ENCODE results near the gene DUSP11. TPM values are rescaled to one million over a fixed set of nuclear protein-coding genes. Genes with fewer than 3 reads are reported as not detected.

DUSP11 gene
- total and polyA plus RNA-seq, 5 donors from 2014 or later: 51.7 to 90.3 (median 81.7) TPM

- peaks cover 0 to 3% (median 0%) of the 10 kb centered on the region in 7 donors for H3K9me3 Mint-ChIP-seq
- ATAC-seq (ENCODE audit: low read depth in 2 of 2): no peak
- no peak overlapping the region for H3K4me3 Mint-ChIP-seq
- no peak for DNase-seq
- Histone ChIP-seq H3K4me3 (ENCODE audit: low read depth, low read length) (no peak overlapping the region), H3K27me3 (ENCODE audit: control insufficient read depth, insufficient read depth, low read length) (no peaks in the 10 kb centered on the region), H3K9me3 (ENCODE audit: control insufficient read depth in 2 of 2, low read length in 2 of 2) (no peaks in the 10 kb centered on the region), H3K4me1 (ENCODE audit: control insufficient read depth, insufficient read depth, low read length, poor library complexity, severe bottlenecking) (no peaks in the 10 kb centered on the region), H3K27ac (ENCODE audit: insufficient read depth, low read length, poor library complexity, severe bottlenecking) (no peak overlapping the region), H3K36me3 (ENCODE audit: control insufficient read depth, insufficient read depth, low read length) (peaks cover 54% of the 10 kb centered on the region)
- H3K27ac Mint-ChIP-seq: no peak overlapping the region
- no peaks in the 10 kb centered on the region for H3K27me3 Mint-ChIP-seq
- H3K36me3 Mint-ChIP-seq: peaks cover 47% of the 10 kb centered on the region
- H3K4me1 Mint-ChIP-seq: peaks cover 0 to 4% (median 3%) of the 10 kb centered on the region in 4 donors
Measured at GRCh38 chr2:73749314-73749713, 30.6 kb downstream of the DUSP11 start.

DNA sequence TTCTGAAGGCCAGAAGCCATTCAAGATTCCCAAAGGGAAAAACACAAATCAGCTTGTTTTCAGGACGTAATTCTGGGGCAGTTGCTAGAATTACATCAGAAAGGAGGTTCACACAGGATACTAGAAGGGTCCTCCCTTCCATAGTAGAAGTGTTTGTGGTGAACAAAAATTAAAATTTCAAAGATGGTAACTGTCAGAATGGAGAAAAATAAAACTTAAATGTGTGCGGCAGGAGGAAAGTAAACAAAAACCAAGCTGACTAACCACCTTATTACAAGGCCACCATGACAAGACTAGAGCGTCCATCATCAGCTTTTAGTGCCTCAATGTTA lies 33.1 kb downstream of the DUSP11 start:
- ATAC-seq (ENCODE audit: low read depth in 2 of 2) (no peak), DNase-seq (no peak)
- Mint-ChIP-seq H3K4me1 (peaks cover 0 to 4% (median 2%) of the 10 kb centered on the region in 4 donors), H3K4me3 (no peak overlapping the region), H3K36me3 (peaks cover 51% of the 10 kb centered on the region), H3K27ac (no peak overlapping the region), H3K27me3 (no peaks in the 10 kb centered on the region), H3K9me3 (peaks cover 0 to 3% (median 0%) of the 10 kb centered on the region in 7 donors)
- H3K4me1 ChIP-seq (ENCODE audit: control insufficient read depth, insufficient read depth, low read length, poor library complexity, severe bottlenecking): no peaks in the 10 kb centered on the region
- no peak overlapping the region for H3K4me3 ChIP-seq (ENCODE audit: low read depth, low read length)
- no peaks in the 10 kb centered on the region for H3K27me3 ChIP-seq (ENCODE audit: control insufficient read depth, insufficient read depth, low read length)
- no peaks in the 10 kb centered on the region for H3K9me3 ChIP-seq (ENCODE audit: control insufficient read depth in 2 of 2, low read length in 2 of 2)
- no peak overlapping the region for H3K27ac ChIP-seq (ENCODE audit: insufficient read depth, low read length, poor library complexity, severe bottlenecking)
- H3K36me3 ChIP-seq (ENCODE audit: control insufficient read depth, insufficient read depth, low read length): peaks cover 43% of the 10 kb centered on the region

DNA sequence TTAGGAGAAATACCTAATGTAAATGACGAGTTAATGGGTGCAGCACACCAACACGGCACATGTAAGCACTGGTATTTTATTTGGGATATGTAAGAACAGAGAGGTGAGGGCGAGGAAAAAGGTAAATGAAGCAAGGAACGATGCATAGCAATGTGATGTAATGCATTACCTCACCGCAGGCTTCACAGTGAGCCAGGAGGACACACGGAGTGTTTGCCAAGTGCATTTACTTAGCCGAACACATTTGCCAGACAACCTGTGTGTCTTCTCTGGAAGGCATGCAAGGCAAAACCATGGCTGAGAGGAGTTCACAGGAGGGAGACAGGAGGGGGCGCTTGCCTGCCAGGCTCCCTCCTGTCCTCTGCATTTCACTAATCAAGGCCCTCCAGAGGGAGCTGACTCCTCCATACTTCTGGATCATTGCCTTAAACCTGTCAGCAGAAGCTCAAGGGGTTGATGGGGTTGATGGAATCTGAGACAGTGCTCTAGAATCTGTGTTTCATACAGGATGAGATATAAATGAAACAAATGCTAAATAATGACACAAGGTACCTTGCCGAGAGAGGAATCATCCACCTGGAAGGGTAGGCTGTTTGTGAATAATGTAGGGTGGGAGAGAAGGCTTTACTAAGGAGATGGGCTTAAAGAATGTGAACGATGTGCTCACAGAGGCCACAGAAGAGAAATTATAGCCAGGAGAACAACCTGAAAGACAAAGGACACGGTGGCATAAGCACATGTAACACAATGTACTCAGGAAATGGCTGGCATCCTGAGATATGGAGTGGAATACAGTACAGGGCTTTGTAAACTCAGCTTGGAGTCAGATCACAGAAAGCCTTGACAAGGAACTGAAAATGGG lies 33.7 kb downstream of the DUSP11 start:
- ATAC-seq (ENCODE audit: low read depth in 2 of 2): no peak

GRCh38 chr2:73740767-73741166 lies 39.1 kb downstream of the DUSP11 start:
- H3K4me1 ChIP-seq (ENCODE audit: control insufficient read depth, insufficient read depth, low read length, poor library complexity, severe bottlenecking): peaks cover 14% of the 10 kb centered on the region
- no peak overlapping the region for H3K4me3 ChIP-seq (ENCODE audit: low read depth, low read length)
- Mint-ChIP-seq H3K27me3 (no peaks in the 10 kb centered on the region), H3K4me1 (peaks cover 6 to 20% (median 14%) of the 10 kb centered on the region in 4 donors), H3K36me3 (peaks cover 32% of the 10 kb centered on the region), H3K4me3 (no peak overlapping the region), H3K9me3 (peaks cover 0 to 8% (median 0%) of the 10 kb centered on the region in 7 donors), H3K27ac (no peak overlapping the region)
- no peaks in the 10 kb centered on the region for H3K27me3 ChIP-seq (ENCODE audit: control insufficient read depth, insufficient read depth, low read length)
- H3K27ac ChIP-seq (ENCODE audit: insufficient read depth, low read length, poor library complexity, severe bottlenecking): no peak overlapping the region
- H3K9me3 ChIP-seq (ENCODE audit: control insufficient read depth in 2 of 2, low read length in 2 of 2): no peaks in the 10 kb centered on the region
- ATAC-seq (ENCODE audit: low read depth in 2 of 2) (no peak), DNase-seq (no peak)
- H3K36me3 ChIP-seq (ENCODE audit: control insufficient read depth, insufficient read depth, low read length): peaks cover 21% of the 10 kb centered on the region

More for the DNA sequence above, 33.7 kb downstream of the DUSP11 start:
- peaks cover 55% of the 10 kb centered on the region for H3K36me3 Mint-ChIP-seq
- H3K27me3 ChIP-seq (ENCODE audit: control insufficient read depth, insufficient read depth, low read length): no peaks in the 10 kb centered on the region
- DNase-seq: no peak
- H3K9me3 Mint-ChIP-seq: peaks cover 0 to 3% (median 0%) of the 10 kb centered on the region in 7 donors
- peaks cover 46% of the 10 kb centered on the region for H3K36me3 ChIP-seq (ENCODE audit: control insufficient read depth, insufficient read depth, low read length)
- H3K27ac ChIP-seq (ENCODE audit: insufficient read depth, low read length, poor library complexity, severe bottlenecking): no peak overlapping the region
- H3K4me3 ChIP-seq (ENCODE audit: low read depth, low read length): no peak overlapping the region
- H3K9me3 ChIP-seq (ENCODE audit: control insufficient read depth in 2 of 2, low read length in 2 of 2): no peaks in the 10 kb centered on the region
- no peak overlapping the region for H3K4me3 Mint-ChIP-seq
- H3K27me3 Mint-ChIP-seq: no peaks in the 10 kb centered on the region
- no peaks in the 10 kb centered on the region for H3K4me1 ChIP-seq (ENCODE audit: control insufficient read depth, insufficient read depth, low read length, poor library complexity, severe bottlenecking)
- no peak overlapping the region for H3K27ac Mint-ChIP-seq
- peaks cover 0 to 4% (median 2%) of the 10 kb centered on the region in 4 donors for H3K4me1 Mint-ChIP-seq

- Mint-ChIP-seq H3K4me3 (peak overlapping the region in 3 of 4 donors; percentile 8 to 60 (median 28)), H3K9me3 (peaks cover 0 to 5% (median 0%) of the 10 kb centered on the region in 7 donors), H3K36me3 (peaks cover 19% of the 10 kb centered on the region), H3K27ac (no peak overlapping the region), H3K4me1 (peaks cover 6 to 23% (median 14%) of the 10 kb centered on the region in 4 donors), H3K27me3 (no peaks in the 10 kb centered on the region)
- Histone ChIP-seq H3K36me3 (ENCODE audit: control insufficient read depth, insufficient read depth, low read length) (peaks cover 12% of the 10 kb centered on the region), H3K4me3 (ENCODE audit: low read depth, low read length) (no peak overlapping the region), H3K27me3 (ENCODE audit: control insufficient read depth, insufficient read depth, low read length) (no peaks in the 10 kb centered on the region), H3K4me1 (ENCODE audit: control insufficient read depth, insufficient read depth, low read length, poor library complexity, severe bottlenecking) (peaks cover 17% of the 10 kb centered on the region), H3K9me3 (ENCODE audit: control insufficient read depth in 2 of 2, low read length in 2 of 2) (no peaks in the 10 kb centered on the region), H3K27ac (ENCODE audit: insufficient read depth, low read length, poor library complexity, severe bottlenecking) (no peak overlapping the region)
- no peak for ATAC-seq (ENCODE audit: low read depth in 2 of 2)
- no peak for DNase-seq
Measured at GRCh38 chr2:73739101-73739500, 40.8 kb downstream of the DUSP11 start.

DNA sequence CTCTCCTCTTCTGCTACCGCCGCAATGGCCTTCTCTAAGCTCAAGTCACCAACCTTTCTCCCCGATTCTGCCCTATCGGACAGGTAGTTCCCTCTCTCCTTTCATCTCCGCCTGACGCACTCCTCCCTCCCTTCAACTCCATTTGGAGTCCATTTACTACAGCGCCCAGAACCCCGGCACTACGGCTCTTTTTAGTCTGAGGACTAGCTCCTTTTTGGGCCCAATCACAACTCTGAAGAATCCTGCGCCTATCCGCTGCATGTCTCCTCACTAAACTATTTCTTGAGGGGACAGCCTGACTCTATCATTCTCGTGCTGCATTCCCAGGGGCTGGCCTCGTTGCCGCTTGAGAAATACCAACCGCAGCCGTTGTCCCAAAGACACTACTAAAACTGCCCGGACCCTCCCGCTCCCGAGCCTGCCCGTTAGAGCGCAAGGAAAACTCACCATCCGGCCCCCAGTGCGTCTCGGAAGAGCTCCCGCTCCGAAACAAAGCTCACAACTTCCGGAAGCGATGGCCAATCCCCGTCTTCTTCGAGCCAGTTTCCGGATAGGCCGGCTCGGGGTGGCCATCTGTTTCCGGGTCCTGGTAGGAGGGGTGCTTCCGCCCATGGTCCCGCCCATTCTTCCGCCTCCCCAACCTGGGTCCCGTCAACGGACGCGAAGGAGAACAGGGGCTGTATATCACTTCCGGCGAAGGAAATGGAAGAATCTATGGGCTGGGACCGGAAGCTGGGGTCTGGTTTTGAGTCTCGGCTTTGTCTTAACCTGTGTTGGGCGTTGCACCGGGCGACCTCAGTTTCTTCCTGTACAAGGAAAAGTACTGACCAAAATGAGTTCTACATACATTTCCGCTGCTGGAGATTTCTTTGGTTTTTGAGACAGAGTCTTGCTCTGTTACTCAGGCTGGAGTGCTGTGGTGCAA lies 42.8 kb downstream of the DUSP11 start, which contains the start of gene TPRKB:
Gene TPRKB (minus strand): TSS at position 491 of the 925 bp plus-strand sequence. CDS start 2,776 bp downstream, outside the sequence.
- Histone ChIP-seq H3K27ac (ENCODE audit: insufficient read depth, low read length, poor library complexity, severe bottlenecking) (peak within 1 kb of the TSS; percentile 75), H3K36me3 (ENCODE audit: control insufficient read depth, insufficient read depth, low read length) (peaks cover 23% of the 10 kb centered on the region), H3K9me3 (ENCODE audit: control insufficient read depth in 2 of 2, low read length in 2 of 2) (no peaks in the 10 kb centered on the region), H3K27me3 (ENCODE audit: control insufficient read depth, insufficient read depth, low read length) (no peaks in the 10 kb centered on the region), H3K4me1 (ENCODE audit: control insufficient read depth, insufficient read depth, low read length, poor library complexity, severe bottlenecking) (peaks cover 17% of the 10 kb centered on the region), H3K4me3 (ENCODE audit: low read depth, low read length) (peak within 1 kb of the TSS; percentile 88)
- Mint-ChIP-seq H3K4me1 (peaks cover 6 to 24% (median 18%) of the 10 kb centered on the region in 4 donors), H3K9me3 (peaks cover 0 to 5% (median 0%) of the 10 kb centered on the region in 7 donors), H3K4me3 (peak within 1 kb of the TSS; percentile 94 to 99 (median 96)), H3K36me3 (peaks cover 18% of the 10 kb centered on the region), H3K27me3 (no peaks in the 10 kb centered on the region), H3K27ac (peak within 1 kb of the TSS; percentile 84 to 96 (median 95))
- DNase-seq (peak; percentile 90 to 99 (median 94)), ATAC-seq (ENCODE audit: low read depth in 2 of 2) (peak; percentile 98)

DNA sequence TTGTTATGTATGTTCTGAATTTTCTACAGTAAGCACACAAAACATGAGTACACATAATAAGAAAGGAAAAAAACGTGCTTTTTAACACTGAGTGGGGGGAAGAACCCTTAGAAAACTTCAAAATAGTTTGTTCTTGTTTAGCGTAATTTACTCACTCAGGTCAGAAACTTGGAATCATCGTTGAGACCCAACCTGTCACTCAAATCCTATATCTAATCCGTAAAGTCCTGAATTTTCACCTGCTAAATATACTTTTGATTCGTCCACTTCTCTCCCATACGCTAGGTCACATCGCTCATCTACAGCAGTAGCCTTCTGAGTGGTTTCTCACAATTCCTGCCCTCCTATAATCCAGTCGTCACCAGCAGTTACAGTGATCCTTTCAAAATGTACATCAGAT lies 43.5 kb downstream of the DUSP11 start:
- Mint-ChIP-seq H3K27ac (peak overlapping the region; percentile 84 to 96 (median 95)), H3K9me3 (peaks cover 0 to 5% (median 0%) of the 10 kb centered on the region in 7 donors), H3K4me1 (peaks cover 6 to 24% (median 18%) of the 10 kb centered on the region in 4 donors), H3K27me3 (no peaks in the 10 kb centered on the region), H3K36me3 (peaks cover 15% of the 10 kb centered on the region), H3K4me3 (peak overlapping the region; percentile 94 to 99 (median 96))
- Histone ChIP-seq H3K9me3 (ENCODE audit: control insufficient read depth in 2 of 2, low read length in 2 of 2) (no peaks in the 10 kb centered on the region), H3K27me3 (ENCODE audit: control insufficient read depth, insufficient read depth, low read length) (no peaks in the 10 kb centered on the region), H3K36me3 (ENCODE audit: control insufficient read depth, insufficient read depth, low read length) (peaks cover 23% of the 10 kb centered on the region), H3K4me3 (ENCODE audit: low read depth, low read length) (peak overlapping the region; percentile 88), H3K27ac (ENCODE audit: insufficient read depth, low read length, poor library complexity, severe bottlenecking) (no peak overlapping the region), H3K4me1 (ENCODE audit: control insufficient read depth, insufficient read depth, low read length, poor library complexity, severe bottlenecking) (peaks cover 17% of the 10 kb centered on the region)
- DNase-seq (no peak), ATAC-seq (ENCODE audit: low read depth in 2 of 2) (no peak)

Measured in CD4-positive, CD25-positive, alpha-beta regulatory T cell (primary cell).